ENCODE measurements around the gene AAK1.

DNA sequence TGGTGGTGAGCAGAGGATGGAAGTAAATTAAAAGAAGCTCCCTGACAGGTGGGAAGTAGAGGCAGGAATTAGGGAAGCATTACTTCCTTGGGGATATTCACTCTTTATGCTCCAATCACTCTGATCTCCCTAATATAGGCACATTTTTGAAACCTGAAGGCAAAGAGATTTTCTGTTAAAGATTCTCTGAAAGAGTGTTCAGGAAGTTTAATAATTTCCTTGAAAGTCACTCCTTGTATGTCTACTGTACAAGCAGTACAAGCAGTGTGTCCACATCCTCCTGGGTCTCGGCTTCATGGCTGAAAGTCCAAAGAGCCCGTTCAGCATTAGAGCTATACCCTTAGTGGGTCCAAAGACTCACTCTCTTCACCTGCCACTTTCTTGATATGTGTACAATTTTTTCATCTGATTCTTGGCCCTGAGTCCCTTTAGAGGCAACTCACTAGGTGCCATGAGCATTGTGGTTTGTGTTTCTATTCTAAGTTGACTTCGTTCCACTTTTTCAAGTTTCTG, 60.2 kb downstream of the AAK1 start:
- TF ChIP-seq, protein P1, sequence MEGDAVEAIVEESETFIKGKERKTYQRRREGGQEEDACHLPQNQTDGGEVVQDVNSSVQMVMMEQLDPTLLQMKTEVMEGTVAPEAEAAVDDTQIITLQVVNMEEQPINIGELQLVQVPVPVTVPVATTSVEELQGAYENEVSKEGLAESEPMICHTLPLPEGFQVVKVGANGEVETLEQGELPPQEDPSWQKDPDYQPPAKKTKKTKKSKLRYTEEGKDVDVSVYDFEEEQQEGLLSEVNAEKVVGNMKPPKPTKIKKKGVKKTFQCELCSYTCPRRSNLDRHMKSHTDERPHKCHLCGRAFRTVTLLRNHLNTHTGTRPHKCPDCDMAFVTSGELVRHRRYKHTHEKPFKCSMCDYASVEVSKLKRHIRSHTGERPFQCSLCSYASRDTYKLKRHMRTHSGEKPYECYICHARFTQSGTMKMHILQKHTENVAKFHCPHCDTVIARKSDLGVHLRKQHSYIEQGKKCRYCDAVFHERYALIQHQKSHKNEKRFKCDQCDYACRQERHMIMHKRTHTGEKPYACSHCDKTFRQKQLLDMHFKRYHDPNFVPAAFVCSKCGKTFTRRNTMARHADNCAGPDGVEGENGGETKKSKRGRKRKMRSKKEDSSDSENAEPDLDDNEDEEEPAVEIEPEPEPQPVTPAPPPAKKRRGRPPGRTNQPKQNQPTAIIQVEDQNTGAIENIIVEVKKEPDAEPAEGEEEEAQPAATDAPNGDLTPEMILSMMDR (IDR thresholded peaks at IDR 0.05), result no peak
- no peak for TF ChIP-seq POLR2A (IDR thresholded peaks at IDR 0.05)
